SK-N-MC (cell line): Measurements from ENCODE around the gene IL1RN.

ENCODE experiments used
- EZH2 ChIP-seq: fragments of 200-600 bp; sonication (generic); IDR thresholded peaks from one replicate; pipeline ENCODE4 v1.6.1; 2017; ENCODE audit warnings: antibody characterized with exemption
- FOXP2 ChIP-seq: optimal IDR thresholded peaks from 2 replicates; pipeline ENCODE3; 2011; ENCODE audit warnings: mild to moderate bottlenecking, moderate library complexity; ENCODE audit not compliant: insufficient read depth; ENCODE audit errors: extremely low read length, control extremely low read depth
- POLR2AphosphoS5 ChIP-seq: IDR thresholded peaks from 2 replicates; pipeline ENCODE4 v1.6.1; 2012; ENCODE audit warnings: mild to moderate bottlenecking, low read depth, low read length, borderline replicate concordance

DNA sequence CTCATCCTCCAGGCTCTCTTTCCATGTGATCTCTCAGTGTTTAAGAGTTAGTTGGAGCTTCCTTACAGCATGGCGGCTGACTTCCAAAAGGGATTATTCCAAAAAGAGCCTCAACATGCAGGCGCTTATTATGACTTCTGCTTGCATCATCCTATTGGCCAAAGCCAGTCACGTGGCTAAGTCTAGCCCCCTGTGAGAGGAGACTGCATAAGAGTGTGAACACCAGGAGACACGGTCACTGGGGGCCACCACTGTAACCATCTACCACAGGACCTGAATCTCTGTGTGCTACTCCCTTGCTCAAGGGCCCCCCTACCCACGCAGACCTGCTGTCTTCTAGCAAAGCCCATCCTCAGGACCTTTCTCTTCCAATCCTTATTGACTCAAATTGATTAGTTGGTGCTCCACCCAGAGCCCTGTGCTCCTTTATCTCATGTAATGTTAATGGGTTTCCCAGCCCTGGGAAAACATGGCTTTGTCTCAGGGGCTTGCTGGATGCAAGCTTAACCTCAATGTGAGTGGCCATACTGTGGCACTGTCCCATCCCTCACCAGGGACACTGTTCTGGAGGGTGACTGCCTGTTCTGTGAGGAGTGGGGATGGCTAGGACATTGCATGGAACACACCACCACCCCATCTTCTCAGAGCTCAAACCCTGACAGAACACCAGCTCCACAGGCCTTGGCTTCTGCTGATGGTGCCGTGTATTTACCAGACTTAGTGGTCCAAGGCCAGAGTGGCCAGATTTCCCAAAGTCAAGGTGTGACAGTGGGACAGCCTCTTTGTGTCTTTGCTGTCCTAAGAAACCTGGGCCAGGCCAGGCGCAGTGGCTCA lies 4.2 kb downstream of the IL1RN start:
- TF ChIP-seq POLR2AphosphoS5, result no peak
- no peak for TF ChIP-seq EZH2
- no peak for TF ChIP-seq FOXP2
